Aorta (tissue), 5 donors: ENCODE results near the gene UBE2L5. TPM values are rescaled to one million over a fixed set of nuclear protein-coding genes. Genes with fewer than 3 reads are reported as not detected.
"Not testable (repeated sequence)": the region's sequence is repeated elsewhere in the genome, so short reads cannot be mapped to it uniquely, and the experiment has no call there.

Experiments
- ATAC-seq: fragments of 200-7000 bp; cut with Tn5 transposase; one replicate; pipeline ENCODE4 v1.9.1; 2022; ENCODE audit warnings: moderate library complexity; ENCODE audit not compliant: low FRiP score
- DNase-seq, 2 donors: peaks; one replicate each; pipeline ENCODE4 v3.0.0-alpha.2; 2020
- H3K27ac ChIP-seq, 2 donors: one replicate each; pipeline ENCODE4 v1.5.1; 2013; ENCODE audit warnings: low read length in 2 of 2, mild to moderate bottlenecking in 2 of 2, moderate library complexity in 2 of 2, control low read depth in 1 of 2, inconsistent platforms in 1 of 2, low read depth in 1 of 2
- H3K27me3 ChIP-seq, 2 donors: one replicate each; pipeline ENCODE4 v1.6.1; 2013; ENCODE audit warnings: control low read depth in 1 of 2, low read length in 1 of 2, mild to moderate bottlenecking in 1 of 2, moderate library complexity in 1 of 2; ENCODE audit not compliant: insufficient read depth in 2 of 2, control insufficient read depth in 1 of 2
- H3K36me3 ChIP-seq, 2 donors: one replicate each; pipeline ENCODE4 v1.6.1; 2013; ENCODE audit warnings: control low read depth in 1 of 2, low read length in 1 of 2, mild to moderate bottlenecking in 1 of 2; ENCODE audit not compliant: insufficient read depth in 2 of 2, control insufficient read depth in 1 of 2
- H3K4me1 ChIP-seq, 2 donors: one replicate each; pipeline ENCODE4 v1.6.1; 2013; ENCODE audit warnings: low read length in 2 of 2, control low read depth in 1 of 2, mild to moderate bottlenecking in 1 of 2, moderate library complexity in 1 of 2; ENCODE audit not compliant: insufficient read depth in 2 of 2, control insufficient read depth in 1 of 2
- H3K4me3 ChIP-seq, 2 donors: one replicate each; pipeline ENCODE4 v1.5.1; 2013; ENCODE audit warnings: low read length in 2 of 2, control low read depth in 1 of 2, mild to moderate bottlenecking in 1 of 2
- H3K9me3 ChIP-seq: one replicate; pipeline ENCODE4 v1.6.1; 2013; ENCODE audit warnings: mild to moderate bottlenecking, low read length; ENCODE audit not compliant: control insufficient read depth
- WGBS, 2 donors: extraction: QIAGEN DNeasy Blood & Tissue Kit; methylation state at CpG; one replicate each; pipeline ENCODE4 v1.1.7; 2013; 5-methylcytosine and 5-hydroxymethylcytosine counted together
- intact Hi-C, 2 donors: fragments of 100-400 bp; cut with DNase I; formaldehyde crosslinking; loops; one replicate each; pipeline versions ENCODE4 v1.14.2 to v1.15.0; 2022
- polyA plus RNA-seq, 2 donors: library from polyadenylated mRNA; stranded (reverse); fragments of 200-250 nt; gene quantifications; one replicate each; pipeline ENCODE4 v1.2.3, GENCODE V29; 2013
- total RNA-seq, 2 donors: library from RNA; stranded (reverse); fragmentation: NEBNext Ultra II Directional; extraction: Animal tissue kit (Norgen Biotek cat#: 25700); gene quantifications; one replicate each; pipeline ENCODE4 v1.2.1, GENCODE V29; 2021
- donor health status: healthy with polysubstance abuse.
- donor health status: Bipolar disorder and iron deficiency.
- donor health status: DM: no; HTN: no; CAD: no.
- donor health status: DM: no; HTN: no; CAD: no.
- donor health status: DM: yes; HTN: yes; CAD: no.

UBE2L5 gene
- total and polyA plus RNA-seq, 4 donors = 0.61 to 1.7 TPM; not detected in 2

- no peak for DNase-seq
- WGBS, 2 donors = 64 to 80% methylated on average over 3 of the region's 3 CpGs
- intact Hi-C loops = loop anchor here in 1 of 2 donors (5.0 kb wide), 1 partner anchor 35 kb away; the partner anchor contains the start of gene UBE2L5
- H3K27me3 ChIP-seq = no peaks in the 10 kb centered on the region
- no peaks in the 10 kb centered on the region for H3K9me3 ChIP-seq
- no peak overlapping the region for H3K4me3 ChIP-seq
- H3K36me3 ChIP-seq = no peaks in the 10 kb centered on the region
- ATAC-seq = no peak
- H3K27ac ChIP-seq = no peak overlapping the region
- H3K4me1 ChIP-seq = peaks cover 0 to 4% of the 10 kb centered on the region in 2 donors
Measured at GRCh38 chr13:30457306-30457891, 35.1 kb downstream of the UBE2L5 start.

DNA sequence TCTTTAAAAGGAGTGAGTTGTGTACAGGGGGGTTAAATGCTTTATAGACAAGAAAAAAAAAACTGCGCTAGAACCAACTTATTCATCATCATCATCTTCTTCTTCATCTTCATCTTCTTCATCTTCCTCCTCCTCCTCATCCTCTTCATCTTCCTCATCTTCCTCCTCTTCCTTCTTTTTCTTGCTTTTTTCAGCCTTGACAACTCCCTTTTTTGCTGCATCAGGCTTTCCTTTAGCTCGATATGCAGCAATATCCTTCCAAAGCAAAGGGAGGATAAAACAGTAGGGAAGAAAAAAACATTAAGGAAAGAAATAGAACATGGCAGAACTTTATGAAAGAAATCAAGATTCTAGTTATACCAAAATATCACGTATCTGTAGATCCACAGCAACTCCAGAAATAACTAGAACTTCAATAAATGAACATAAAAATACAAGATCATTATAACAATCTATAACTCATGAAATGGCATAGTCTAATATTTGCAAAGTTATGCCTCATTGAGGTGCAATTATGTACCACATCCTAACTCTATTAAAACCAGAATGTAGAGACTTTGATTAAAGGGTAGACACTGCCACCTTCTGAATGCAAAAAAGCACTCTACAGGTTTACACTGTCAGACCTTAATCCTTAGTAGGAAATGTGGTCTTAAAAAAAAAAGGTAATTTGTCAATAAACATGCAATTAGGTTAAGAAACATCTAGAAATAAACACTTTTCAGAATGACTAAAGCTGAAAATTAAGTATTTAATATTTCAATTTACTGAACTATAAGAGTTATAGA lies 39.2 kb downstream of the UBE2L5 start:
- intact Hi-C loops = loop anchor here (5.0 to 10.0 kb wide), 8 partner anchors 39 to 607 kb away; partner anchors contain the start of genes UBE2L5 (in 1 of the 2), UBL3 (in 1 of the 2) and USPL1 (in 1 of the 2)
- H3K9me3 ChIP-seq, H3K4me1 ChIP-seq, DNase-seq, H3K27ac ChIP-seq, H3K27me3 ChIP-seq, ATAC-seq, H3K36me3 ChIP-seq, H3K4me3 ChIP-seq: not testable (repeated sequence)
- 74 to 82% methylated on average over 3 of the region's 3 CpGs for WGBS, 2 donors

GRCh38 chr13:30463787-30464495 lies 41.6 kb downstream of the UBE2L5 start:
- 1% methylated on average over 27 to 32 of the region's 32 CpGs for WGBS, 2 donors
- peaks cover 0 to 1% of the 10 kb centered on the region in 2 donors for H3K4me1 ChIP-seq
- no peaks in the 10 kb centered on the region for H3K36me3 ChIP-seq
- no peaks in the 10 kb centered on the region for H3K27me3 ChIP-seq
- no peaks in the 10 kb centered on the region for H3K9me3 ChIP-seq
- intact Hi-C loops = loop anchor here (1.0 to 10.0 kb wide), 10 partner anchors 42 to 609 kb away; partner anchors contain the start of genes USPL1 (in 2 of the 2), UBE2L5 (in 1 of the 2) and UBL3 (in 1 of the 2)
- H3K4me3 ChIP-seq = peak overlapping the region; percentile 62 to 69
- peak; percentile 72 to 86 for DNase-seq
- peak overlapping the region; percentile 83 to 100 for H3K27ac ChIP-seq
- peak; percentile 45 for ATAC-seq

- peaks cover 0 to 1% of the 10 kb centered on the region in 2 donors for H3K4me1 ChIP-seq
- H3K27me3 ChIP-seq = no peaks in the 10 kb centered on the region
- DNase-seq (peak; percentile 85 to 88), ATAC-seq (peak; percentile 89)
- WGBS, 2 donors = 0 to 1% methylated on average over 45 to 135 of the region's 136 CpGs
- H3K27ac ChIP-seq = peak overlapping the region; percentile 83 to 100
- intact Hi-C loops = loop anchor here (1.0 to 10.0 kb wide), 11 partner anchors 42 to 610 kb away; partner anchors contain the start of genes USPL1 (in 2 of the 2), UBE2L5 (in 1 of the 2) and UBL3 (in 1 of the 2)
- peak overlapping the region; percentile 62 to 69 for H3K4me3 ChIP-seq
- H3K9me3 ChIP-seq = no peaks in the 10 kb centered on the region
- no peaks in the 10 kb centered on the region for H3K36me3 ChIP-seq
Measured at GRCh38 chr13:30464496-30465342, 42.4 kb downstream of the UBE2L5 start.

DNA sequence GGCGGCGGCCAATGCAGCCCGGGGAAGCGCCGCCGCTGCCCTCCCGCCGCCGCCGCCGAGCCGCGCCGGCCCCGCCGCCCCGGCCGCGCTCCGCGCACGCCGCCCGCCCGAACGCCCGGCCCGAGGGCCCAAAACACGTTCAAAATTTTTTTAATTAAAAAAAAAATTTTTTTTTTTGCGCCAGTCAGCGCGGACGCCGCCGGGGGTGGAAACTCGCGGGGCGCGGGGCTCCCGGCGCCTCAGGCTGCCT lies 43.0 kb downstream of the UBE2L5 start:
- no peaks in the 10 kb centered on the region for H3K36me3 ChIP-seq
- H3K27ac ChIP-seq = peak overlapping the region; percentile 83 to 94
- 1% methylated on average over 30 to 41 of the region's 41 CpGs for WGBS, 2 donors
- peaks cover 0 to 1% of the 10 kb centered on the region in 2 donors for H3K4me1 ChIP-seq
- peak overlapping the region; percentile 62 to 69 for H3K4me3 ChIP-seq
- H3K27me3 ChIP-seq = no peaks in the 10 kb centered on the region
- ATAC-seq = no peak
- intact Hi-C loops = loop anchor here (5.0 to 10.0 kb wide), 6 partner anchors 120 to 610 kb away; partner anchors contain the start of genes UBL3 (in 1 of the 2) and USPL1 (in 1 of the 2)
- DNase-seq = no peak
- H3K9me3 ChIP-seq = no peaks in the 10 kb centered on the region

DNA sequence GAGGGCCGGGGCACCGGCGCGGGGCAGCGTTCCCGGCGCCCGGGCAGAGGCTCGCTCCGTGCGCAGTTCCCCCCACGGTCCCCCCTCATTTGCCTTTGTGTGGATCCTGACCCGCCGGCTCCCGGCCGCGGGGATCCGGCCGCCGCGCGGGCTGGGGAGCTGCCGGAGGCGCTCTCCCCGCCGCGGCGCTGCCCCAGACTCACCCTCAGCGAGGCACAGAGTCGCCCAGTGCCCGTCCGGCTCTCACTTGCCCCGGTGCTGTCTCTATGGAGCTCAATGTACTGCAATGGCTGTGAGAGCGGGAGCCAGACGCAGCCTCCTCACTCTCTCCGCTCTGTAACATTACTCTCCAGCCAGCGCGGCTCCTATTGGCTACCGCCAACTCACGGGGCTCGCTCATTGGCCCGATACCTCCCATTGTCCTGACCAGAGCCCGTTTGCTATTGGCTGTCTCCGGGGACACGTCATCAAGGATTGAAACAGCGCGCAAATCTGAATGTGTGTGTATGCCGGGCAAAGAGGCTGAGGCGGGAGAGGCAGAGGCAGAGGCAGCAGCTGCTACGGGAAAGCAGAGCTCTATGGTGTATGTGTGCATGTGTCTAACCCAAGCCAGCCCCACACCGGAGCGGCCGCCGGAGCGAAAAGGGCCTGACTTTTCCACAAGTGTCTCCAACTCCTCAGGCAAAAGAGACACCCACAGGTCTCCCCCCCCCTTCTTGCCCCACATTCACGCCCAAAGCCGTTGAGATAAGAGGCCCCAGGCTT lies 43.5 kb downstream of the UBE2L5 start, which contains the start of gene HMGB1:
HMGB1 (minus strand) TSS at position 344 of the 765 bp plus-strand sequence. CDS start 2,256 bp downstream, outside the sequence.
- no peaks in the 10 kb centered on the region for H3K9me3 ChIP-seq
- intact Hi-C loops = loop anchor here (5.0 to 10.0 kb wide), 6 partner anchors 121 to 611 kb away; partner anchors contain the start of genes UBL3 (in 1 of the 2) and USPL1 (in 1 of the 2)
- peak; percentile 98 for ATAC-seq
- H3K4me3 ChIP-seq = peak within 1 kb of the TSS; percentile 62 to 69
- H3K27me3 ChIP-seq = no peaks in the 10 kb centered on the region
- peak within 1 kb of the TSS; percentile 83 to 94 for H3K27ac ChIP-seq
- DNase-seq = peak; percentile 99
- H3K4me1 ChIP-seq = peaks cover 0 to 1% of the 10 kb centered on the region in 2 donors
- no peaks in the 10 kb centered on the region for H3K36me3 ChIP-seq
- 0 to 1% methylated on average over 51 to 57 of the region's 57 CpGs for WGBS, 2 donors

DNA sequence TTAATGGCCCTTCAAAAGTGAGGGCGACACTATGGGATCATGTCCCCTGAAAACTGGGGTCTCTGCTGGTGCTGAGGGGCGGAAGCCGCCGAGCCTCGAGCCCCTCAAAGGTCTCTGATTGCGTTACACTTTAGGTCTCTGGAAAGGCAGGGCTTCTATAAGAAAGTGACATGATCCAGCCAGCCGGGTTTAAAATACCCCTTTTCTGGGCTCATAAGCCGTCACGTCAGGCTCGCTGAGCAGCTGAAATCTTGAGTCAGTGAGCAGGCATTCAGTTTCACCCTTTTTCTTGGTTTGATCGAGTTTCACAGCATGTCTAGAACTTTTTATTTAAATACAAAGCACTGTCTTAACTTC lies 44.0 kb downstream of the UBE2L5 start:
- DNase-seq (no peak), ATAC-seq (no peak)
- Histone ChIP-seq H3K4me3 (no peak overlapping the region), H3K27ac (no peak overlapping the region), H3K27me3 (no peaks in the 10 kb centered on the region), H3K9me3 (no peaks in the 10 kb centered on the region), H3K36me3 (no peaks in the 10 kb centered on the region), H3K4me1 (peaks cover 0 to 1% of the 10 kb centered on the region in 2 donors)
- WGBS, 2 donors = 3% methylated on average over 11 of the region's 11 CpGs
- intact Hi-C loops = loop anchor here (5.0 to 10.0 kb wide), 6 partner anchors 122 to 612 kb away; partner anchors contain the start of genes UBL3 (in 1 of the 2) and USPL1 (in 1 of the 2)
